Fibroblast of the aortic adventitia (primary cell): ENCODE results near the gene P4HTM. TPM values are rescaled to one million over a fixed set of nuclear protein-coding genes. Genes with fewer than 3 reads are reported as not detected.

Source experiments
- DNase-seq: peaks from one replicate; pipeline ENCODE4 v3.0.0-alpha.2; 2010; ENCODE audit warnings: low read depth
- H3K4me3 ChIP-seq: 2 replicates; pipeline ENCODE4 v1.5.1; 2011; ENCODE audit warnings: low read depth, mild to moderate bottlenecking, control low read depth, low read length, moderate library complexity
- total RNA-seq: library from RNA; depleted of rRNA; stranded (reverse); fragments of >200 nt; gene quantifications from 2 replicates; pipeline ENCODE4 v1.2.3, GENCODE V29; 2012; ENCODE audit warnings: low replicate concordance
- TF ChIP-seq, protein P1 (sequence below): IDR thresholded peaks from 2 replicates; pipeline ENCODE4 v1.5.1; 2011; ENCODE audit warnings: mild to moderate bottlenecking, low read length, control low read depth, inconsistent platforms; ENCODE audit not compliant: insufficient read depth

Gene P4HTM
- total RNA-seq, 1 donor: 22.2 TPM

DNA sequence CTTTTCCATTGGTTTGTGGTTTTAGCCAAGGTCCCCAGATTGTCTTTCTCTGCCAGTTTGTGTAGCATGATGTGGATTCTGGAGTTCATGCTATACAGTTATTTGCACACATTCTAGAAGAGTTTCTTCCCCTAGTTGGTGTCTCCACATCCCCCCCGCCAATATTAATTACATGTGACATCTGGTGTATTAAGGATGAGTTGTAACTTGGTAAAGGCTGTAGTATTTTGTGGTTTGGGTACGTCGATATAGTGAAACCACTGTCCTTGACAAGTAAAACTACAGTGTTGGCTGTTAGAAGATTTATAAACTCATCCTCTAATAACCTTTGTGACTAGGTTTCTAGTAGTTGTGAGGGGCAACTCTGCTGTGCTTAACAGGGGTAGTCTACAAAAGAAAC lies 23.7 kb upstream of the P4HTM start:
- DNase-seq: no peak
- no peak overlapping the region for H3K4me3 ChIP-seq
- TF ChIP-seq, protein P1, sequence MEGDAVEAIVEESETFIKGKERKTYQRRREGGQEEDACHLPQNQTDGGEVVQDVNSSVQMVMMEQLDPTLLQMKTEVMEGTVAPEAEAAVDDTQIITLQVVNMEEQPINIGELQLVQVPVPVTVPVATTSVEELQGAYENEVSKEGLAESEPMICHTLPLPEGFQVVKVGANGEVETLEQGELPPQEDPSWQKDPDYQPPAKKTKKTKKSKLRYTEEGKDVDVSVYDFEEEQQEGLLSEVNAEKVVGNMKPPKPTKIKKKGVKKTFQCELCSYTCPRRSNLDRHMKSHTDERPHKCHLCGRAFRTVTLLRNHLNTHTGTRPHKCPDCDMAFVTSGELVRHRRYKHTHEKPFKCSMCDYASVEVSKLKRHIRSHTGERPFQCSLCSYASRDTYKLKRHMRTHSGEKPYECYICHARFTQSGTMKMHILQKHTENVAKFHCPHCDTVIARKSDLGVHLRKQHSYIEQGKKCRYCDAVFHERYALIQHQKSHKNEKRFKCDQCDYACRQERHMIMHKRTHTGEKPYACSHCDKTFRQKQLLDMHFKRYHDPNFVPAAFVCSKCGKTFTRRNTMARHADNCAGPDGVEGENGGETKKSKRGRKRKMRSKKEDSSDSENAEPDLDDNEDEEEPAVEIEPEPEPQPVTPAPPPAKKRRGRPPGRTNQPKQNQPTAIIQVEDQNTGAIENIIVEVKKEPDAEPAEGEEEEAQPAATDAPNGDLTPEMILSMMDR: no peak

DNA sequence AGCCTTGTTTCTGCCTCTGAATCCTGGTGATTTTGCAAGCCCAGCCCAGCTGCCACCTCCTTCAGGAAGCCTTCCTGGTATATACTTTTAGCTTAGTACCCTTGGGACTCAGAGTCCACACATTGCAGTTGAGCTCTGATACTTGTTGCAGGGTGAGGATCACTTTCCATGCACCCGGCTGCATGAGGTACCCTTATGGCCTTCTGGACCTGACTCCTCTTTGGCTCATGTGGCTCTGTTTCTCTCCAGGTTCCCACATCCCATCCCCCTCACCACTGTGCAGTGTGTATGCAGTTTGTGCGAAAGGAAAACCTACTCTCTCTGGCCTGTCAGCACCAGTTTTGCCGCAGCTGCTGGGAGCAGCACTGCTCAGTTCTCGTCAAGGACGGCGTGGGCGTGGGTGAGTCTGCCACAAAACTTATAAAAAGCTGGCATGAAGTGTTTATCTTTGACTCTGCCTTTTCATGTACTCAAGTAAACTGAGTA lies 23.1 kb upstream of the P4HTM start:
- TF ChIP-seq, protein P1: no peak
- no peak overlapping the region for H3K4me3 ChIP-seq
- DNase-seq: no peak

DNA sequence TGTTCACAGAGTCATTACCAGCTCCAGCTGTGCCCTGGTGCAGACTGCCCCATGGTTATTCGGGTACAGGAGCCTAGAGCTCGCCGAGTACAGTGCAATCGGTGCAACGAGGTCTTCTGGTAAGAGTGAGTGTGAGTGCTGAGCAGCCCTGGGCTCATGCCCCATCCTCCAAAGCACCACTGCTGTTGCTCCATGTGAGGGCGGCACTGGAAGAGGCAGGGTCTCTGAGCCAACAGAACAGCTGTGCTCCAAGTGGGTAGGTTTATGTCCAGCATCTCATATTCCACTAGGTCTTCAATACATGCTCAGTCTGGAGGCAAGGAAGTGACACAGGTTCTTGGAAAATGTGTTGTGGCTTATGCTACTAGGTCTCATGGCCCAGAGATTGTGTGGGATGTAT lies 19.5 kb upstream of the P4HTM start:
- TF ChIP-seq, protein P1: no peak
- no peak overlapping the region for H3K4me3 ChIP-seq
- no peak for DNase-seq

DNA sequence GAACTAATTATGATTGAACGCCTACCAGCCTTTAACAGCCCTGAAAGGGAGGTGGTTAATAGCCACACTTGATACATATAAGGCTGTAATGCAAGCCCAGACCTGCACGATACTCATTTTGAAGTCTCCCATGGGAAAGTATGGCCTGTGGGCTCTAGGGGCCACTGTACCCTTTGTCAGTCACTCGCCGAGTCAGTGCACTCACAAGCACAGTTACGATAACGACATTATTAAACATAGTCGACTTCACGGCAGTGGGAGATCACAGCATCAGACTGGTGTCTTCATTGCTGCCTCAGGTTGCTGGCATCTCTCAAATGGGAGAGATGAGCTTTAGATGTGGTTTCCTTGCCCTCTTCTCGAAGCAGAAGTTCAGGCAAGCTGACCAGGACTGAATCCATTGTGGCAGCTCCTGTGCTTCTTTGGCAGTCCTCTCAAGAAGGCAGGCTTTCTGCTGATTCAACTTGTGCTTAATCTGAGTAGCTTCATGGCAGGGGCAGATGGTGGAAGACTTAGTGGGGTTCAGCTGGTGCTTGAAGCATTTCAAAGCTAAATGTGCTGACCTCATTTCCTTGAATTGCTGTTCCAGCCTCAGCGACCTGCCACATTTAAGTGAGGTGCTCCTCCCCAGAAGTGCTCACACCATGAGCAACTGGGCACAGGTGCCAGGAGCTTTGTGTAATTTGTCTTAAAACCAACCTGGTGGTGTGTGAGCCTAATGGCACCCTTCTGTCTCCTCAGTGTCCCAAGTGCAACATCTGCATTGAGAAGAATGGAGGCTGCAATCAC lies 15.8 kb upstream of the P4HTM start:
- TF ChIP-seq, protein P1: no peak
- no peak overlapping the region for H3K4me3 ChIP-seq
- no peak for DNase-seq

DNA sequence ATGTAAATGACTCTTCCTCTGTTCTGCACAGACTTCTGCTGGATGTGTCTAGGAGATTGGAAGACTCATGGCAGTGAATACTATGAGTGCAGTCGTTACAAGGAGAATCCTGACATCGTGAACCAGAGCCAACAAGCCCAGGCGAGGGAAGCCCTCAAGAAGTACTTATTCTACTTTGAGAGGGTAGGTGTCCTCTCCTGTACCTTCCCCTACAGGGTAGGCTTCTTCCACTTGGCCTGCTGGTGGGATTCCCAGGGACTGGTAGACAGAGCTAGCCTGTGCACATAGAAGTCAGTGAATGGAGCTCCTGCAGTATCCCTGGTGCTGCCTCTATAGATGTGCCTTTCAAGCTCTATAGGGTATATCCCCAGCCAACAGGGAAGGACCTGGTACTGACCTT lies 10.6 kb upstream of the P4HTM start:
- TF ChIP-seq, protein P1: no peak
- H3K4me3 ChIP-seq: no peak overlapping the region
- DNase-seq: no peak

DNA sequence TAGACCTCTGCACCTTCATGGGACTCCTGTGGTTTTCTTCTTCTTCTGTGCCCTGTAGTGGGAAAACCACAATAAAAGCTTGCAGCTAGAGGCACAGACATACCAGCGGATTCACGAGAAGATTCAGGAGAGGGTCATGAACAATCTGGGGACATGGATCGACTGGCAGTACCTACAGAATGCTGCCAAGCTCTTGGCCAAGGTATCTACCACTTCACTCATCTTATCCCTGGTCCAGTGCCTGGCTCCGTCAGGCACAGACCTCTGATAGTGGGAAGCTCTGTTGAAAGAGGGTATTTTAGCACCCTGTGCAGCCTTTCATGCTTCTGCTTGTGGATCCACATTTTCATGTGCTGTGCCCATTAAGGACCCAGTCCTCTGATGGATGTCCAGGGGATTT lies 9.7 kb upstream of the P4HTM start:
- DNase-seq: no peak
- H3K4me3 ChIP-seq: no peak overlapping the region
- TF ChIP-seq, protein P1: no peak
